Central memory CD8-positive, alpha-beta T cell (primary cell): ENCODE results near the gene CD6.

Experiments
- ATAC-seq: fragments of 150-1000 bp; cut with Tn5 transposase; replicated peaks from 2 replicates; pipeline ENCODE4 v1.10.0; 2022; ENCODE audit warnings: mild to moderate bottlenecking, moderate FRiP score, moderate number of reproducible peaks; ENCODE audit not compliant: poor library complexity, severe bottlenecking; ENCODE audit errors: extremely low read depth
- DNase-seq, 2 donors: peaks; one replicate each; pipeline ENCODE4 v3.0.0; 2021; ENCODE audit warnings: low spot score in 2 of 2
- H3K27ac Mint-ChIP-seq: one replicate; pipeline ENCODE4 v1.8.0; 2022; ENCODE audit warnings: low read depth, mild to moderate bottlenecking, moderate library complexity, mixed read lengths
- H3K27me3 Mint-ChIP-seq: one replicate; pipeline ENCODE4 v1.8.0; 2022; ENCODE audit warnings: mixed read lengths
- H3K36me3 Mint-ChIP-seq: one replicate; pipeline ENCODE4 v1.8.0; 2022; ENCODE audit warnings: mild to moderate bottlenecking, moderate library complexity, mixed read lengths; ENCODE audit not compliant: insufficient read depth
- H3K4me1 Mint-ChIP-seq: one replicate; pipeline ENCODE4 v1.8.0; 2022; ENCODE audit warnings: mixed read lengths
- H3K4me3 Mint-ChIP-seq: one replicate; pipeline ENCODE4 v1.8.0; 2022; ENCODE audit warnings: mild to moderate bottlenecking, moderate library complexity, mixed read lengths
- H3K9me3 Mint-ChIP-seq: one replicate; pipeline ENCODE4 v1.8.0; 2022; ENCODE audit warnings: mixed read lengths

Gene CD6

GRCh38 chr11:60928563-60929001 is 42.9 kb upstream of the CD6 start:
- H3K27ac Mint-ChIP-seq: no peak overlapping the region
- DNase-seq: no peak
- H3K36me3 Mint-ChIP-seq: no peaks in the 10 kb centered on the region
- ATAC-seq: no peak
- H3K4me3 Mint-ChIP-seq: no peak overlapping the region
- no peaks in the 10 kb centered on the region for H3K9me3 Mint-ChIP-seq
- peaks cover 6% of the 10 kb centered on the region for H3K4me1 Mint-ChIP-seq
- H3K27me3 Mint-ChIP-seq: peaks cover 39% of the 10 kb centered on the region

GRCh38 chr11:60929764-60930163 is 41.7 kb upstream of the CD6 start:
- Mint-ChIP-seq H3K36me3 (no peaks in the 10 kb centered on the region), H3K27ac (no peak overlapping the region), H3K4me3 (no peak overlapping the region), H3K4me1 (peaks cover 6% of the 10 kb centered on the region), H3K27me3 (peaks cover 48% of the 10 kb centered on the region), H3K9me3 (no peaks in the 10 kb centered on the region)
- ATAC-seq (no peak), DNase-seq (no peak)

- Mint-ChIP-seq H3K4me3 (no peak overlapping the region), H3K9me3 (no peaks in the 10 kb centered on the region), H3K27me3 (peaks cover 48% of the 10 kb centered on the region), H3K36me3 (no peaks in the 10 kb centered on the region), H3K27ac (no peak overlapping the region), H3K4me1 (peaks cover 1% of the 10 kb centered on the region)
- DNase-seq (no peak), ATAC-seq (no peak)
Measured at GRCh38 chr11:60930394-60930793, 41.1 kb upstream of the CD6 start.

GRCh38 chr11:60931917-60932316 is 39.6 kb upstream of the CD6 start:
- no peaks in the 10 kb centered on the region for H3K9me3 Mint-ChIP-seq
- H3K4me3 Mint-ChIP-seq: no peak overlapping the region
- no peak for ATAC-seq
- H3K4me1 Mint-ChIP-seq: no peaks in the 10 kb centered on the region
- no peak overlapping the region for H3K27ac Mint-ChIP-seq
- no peak for DNase-seq
- H3K36me3 Mint-ChIP-seq: no peaks in the 10 kb centered on the region
- H3K27me3 Mint-ChIP-seq: peaks cover 47% of the 10 kb centered on the region

GRCh38 chr11:60932605-60933356 is 38.7 kb upstream of the CD6 start:
- ATAC-seq (no peak), DNase-seq (no peak)
- Mint-ChIP-seq H3K27me3 (peaks cover 47% of the 10 kb centered on the region), H3K4me1 (no peaks in the 10 kb centered on the region), H3K4me3 (no peak overlapping the region), H3K27ac (no peak overlapping the region), H3K36me3 (no peaks in the 10 kb centered on the region), H3K9me3 (no peaks in the 10 kb centered on the region)

GRCh38 chr11:60933416-60934123 is 37.9 kb upstream of the CD6 start:
- Mint-ChIP-seq H3K4me1 (no peaks in the 10 kb centered on the region), H3K4me3 (no peak overlapping the region), H3K27me3 (peaks cover 54% of the 10 kb centered on the region), H3K9me3 (no peaks in the 10 kb centered on the region), H3K27ac (no peak overlapping the region), H3K36me3 (peaks cover 1% of the 10 kb centered on the region)
- ATAC-seq: no peak
- DNase-seq: no peak

GRCh38 chr11:60934124-60934789 is 37.2 kb upstream of the CD6 start:
- Mint-ChIP-seq H3K9me3 (no peaks in the 10 kb centered on the region), H3K4me1 (no peaks in the 10 kb centered on the region), H3K4me3 (no peak overlapping the region), H3K27ac (no peak overlapping the region), H3K27me3 (peaks cover 61% of the 10 kb centered on the region), H3K36me3 (peaks cover 1% of the 10 kb centered on the region)
- ATAC-seq: no peak
- DNase-seq: no peak

- DNase-seq (no peak), ATAC-seq (no peak)
- H3K27ac Mint-ChIP-seq: no peak overlapping the region
- H3K9me3 Mint-ChIP-seq: no peaks in the 10 kb centered on the region
- peaks cover 64% of the 10 kb centered on the region for H3K27me3 Mint-ChIP-seq
- no peak overlapping the region for H3K4me3 Mint-ChIP-seq
- H3K4me1 Mint-ChIP-seq: no peaks in the 10 kb centered on the region
- H3K36me3 Mint-ChIP-seq: peaks cover 1% of the 10 kb centered on the region
Measured at GRCh38 chr11:60934790-60935605, 36.5 kb upstream of the CD6 start.

- DNase-seq (no peak), ATAC-seq (no peak)
- Mint-ChIP-seq H3K27me3 (peaks cover 62% of the 10 kb centered on the region), H3K4me3 (no peak overlapping the region), H3K4me1 (no peaks in the 10 kb centered on the region), H3K27ac (no peak overlapping the region), H3K9me3 (no peaks in the 10 kb centered on the region), H3K36me3 (peaks cover 1% of the 10 kb centered on the region)
Measured at GRCh38 chr11:60935676-60936442, 35.6 kb upstream of the CD6 start.

GRCh38 chr11:60936467-60937143 is 34.9 kb upstream of the CD6 start:
- H3K27me3 Mint-ChIP-seq: peaks cover 61% of the 10 kb centered on the region
- H3K9me3 Mint-ChIP-seq: no peaks in the 10 kb centered on the region
- no peak overlapping the region for H3K4me3 Mint-ChIP-seq
- DNase-seq (no peak), ATAC-seq (no peak)
- H3K27ac Mint-ChIP-seq: no peak overlapping the region
- H3K4me1 Mint-ChIP-seq: no peaks in the 10 kb centered on the region
- peaks cover 3% of the 10 kb centered on the region for H3K36me3 Mint-ChIP-seq

GRCh38 chr11:60937144-60937527 is 34.3 kb upstream of the CD6 start:
- DNase-seq: no peak
- Mint-ChIP-seq H3K27me3 (peaks cover 61% of the 10 kb centered on the region), H3K27ac (no peak overlapping the region), H3K4me3 (no peak overlapping the region), H3K36me3 (peaks cover 3% of the 10 kb centered on the region), H3K4me1 (no peaks in the 10 kb centered on the region), H3K9me3 (no peaks in the 10 kb centered on the region)
- no peak for ATAC-seq
